ENCODE measurements around the gene CCDC34.

CCDC34 gene

DNA sequence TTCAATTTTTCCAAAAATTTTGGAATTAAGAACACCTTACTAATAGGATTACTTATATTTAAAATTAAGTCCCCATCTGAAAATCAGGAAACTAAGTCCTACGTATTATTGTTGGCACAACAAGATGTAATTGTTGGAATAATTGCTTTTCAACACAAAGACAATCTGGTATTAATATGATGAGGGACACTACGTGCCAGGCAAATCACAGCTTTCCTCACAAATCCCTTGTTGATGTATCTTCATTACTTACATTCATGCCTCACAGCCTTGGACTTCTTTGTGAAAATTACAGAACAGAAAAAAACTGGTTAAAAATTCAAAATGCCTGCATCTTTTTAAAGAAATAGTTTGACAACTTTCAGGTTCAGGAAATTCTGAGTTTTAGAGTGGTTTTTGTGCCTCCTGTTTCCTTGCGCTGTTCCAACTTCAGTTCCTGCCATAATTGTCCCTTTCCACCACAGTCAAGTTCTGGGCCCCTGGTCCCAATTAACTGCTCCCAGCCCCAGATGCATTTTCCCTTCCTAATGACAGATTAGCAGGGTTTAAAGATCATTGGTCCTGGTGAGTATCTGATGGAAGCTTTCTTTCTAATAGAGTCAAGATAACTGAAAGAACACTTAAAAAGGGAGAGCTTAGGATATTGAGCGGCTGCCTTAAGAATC lies 23.3 kb upstream of the CCDC34 start:
- no peaks in the 10 kb centered on the region for H3K4me1 ChIP-seq (ENCODE audit: insufficient read depth, low read length)
- H3K4me3 ChIP-seq (ENCODE audit: low read depth in 1 of 2, low read length in 2 of 2): no peak overlapping the region
- H2AFZ ChIP-seq (ENCODE audit: low read depth, low read length): no peak overlapping the region
- ATAC-seq (ENCODE audit: insufficient read depth, low read depth) (no peak), DNase-seq (no peak)
- H3K36me3 ChIP-seq (ENCODE audit: insufficient read depth, low read length): no peaks in the 10 kb centered on the region
- H3K79me2 ChIP-seq (ENCODE audit: insufficient read depth, low read length): no peaks in the 10 kb centered on the region
- TF ChIP-seq EZH2 (IDR thresholded peaks at IDR 0.05; ENCODE audit: borderline replicate concordance, low read depth, low read length, severe bottlenecking): no peak
- TF ChIP-seq, protein P1, sequence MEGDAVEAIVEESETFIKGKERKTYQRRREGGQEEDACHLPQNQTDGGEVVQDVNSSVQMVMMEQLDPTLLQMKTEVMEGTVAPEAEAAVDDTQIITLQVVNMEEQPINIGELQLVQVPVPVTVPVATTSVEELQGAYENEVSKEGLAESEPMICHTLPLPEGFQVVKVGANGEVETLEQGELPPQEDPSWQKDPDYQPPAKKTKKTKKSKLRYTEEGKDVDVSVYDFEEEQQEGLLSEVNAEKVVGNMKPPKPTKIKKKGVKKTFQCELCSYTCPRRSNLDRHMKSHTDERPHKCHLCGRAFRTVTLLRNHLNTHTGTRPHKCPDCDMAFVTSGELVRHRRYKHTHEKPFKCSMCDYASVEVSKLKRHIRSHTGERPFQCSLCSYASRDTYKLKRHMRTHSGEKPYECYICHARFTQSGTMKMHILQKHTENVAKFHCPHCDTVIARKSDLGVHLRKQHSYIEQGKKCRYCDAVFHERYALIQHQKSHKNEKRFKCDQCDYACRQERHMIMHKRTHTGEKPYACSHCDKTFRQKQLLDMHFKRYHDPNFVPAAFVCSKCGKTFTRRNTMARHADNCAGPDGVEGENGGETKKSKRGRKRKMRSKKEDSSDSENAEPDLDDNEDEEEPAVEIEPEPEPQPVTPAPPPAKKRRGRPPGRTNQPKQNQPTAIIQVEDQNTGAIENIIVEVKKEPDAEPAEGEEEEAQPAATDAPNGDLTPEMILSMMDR (IDR thresholded peaks at IDR 0.05; ENCODE audit: borderline replicate concordance, extremely low read depth, low read length, poor library complexity, severe bottlenecking): no peak
- no peak overlapping the region for H3K27ac ChIP-seq (ENCODE audit: low read length)
- no peak overlapping the region for H3K9ac ChIP-seq (ENCODE audit: low read depth, low read length)
- no peaks in the 10 kb centered on the region; the same call in 1 of the 2 replicates for H4K20me1 ChIP-seq (ENCODE audit: insufficient read depth, low read length)
- no peaks in the 10 kb centered on the region for H3K27me3 ChIP-seq (ENCODE audit: insufficient read depth, low read length, poor library complexity)
- H3K4me2 ChIP-seq (ENCODE audit: insufficient read depth, low read length): no peak overlapping the region
- no peaks in the 10 kb centered on the region for H3K9me3 ChIP-seq (ENCODE audit: insufficient read depth, low read length, severe bottlenecking)

DNA sequence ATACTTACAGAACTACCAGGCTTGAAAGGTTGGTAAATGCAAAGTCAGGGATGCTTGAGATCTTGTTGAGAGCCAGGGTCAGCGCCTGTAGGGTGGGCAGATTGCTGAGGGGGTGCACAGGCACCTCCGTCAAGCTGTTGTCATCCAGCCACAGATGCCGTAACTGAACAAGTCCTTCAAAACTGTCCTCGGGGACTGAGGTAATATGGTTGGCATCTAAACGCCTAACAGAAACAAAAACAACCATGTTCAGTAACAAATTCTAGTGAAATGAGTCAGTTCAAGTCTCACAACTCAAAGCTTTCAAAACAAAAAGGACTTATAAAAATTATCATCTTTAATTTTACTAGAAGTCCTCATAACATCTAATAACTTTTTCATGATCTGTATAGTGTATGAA lies 22.2 kb upstream of the CCDC34 start:
- TF ChIP-seq, protein P1 (IDR thresholded peaks at IDR 0.05; ENCODE audit: borderline replicate concordance, extremely low read depth, low read length, poor library complexity, severe bottlenecking): no peak
- no peak for TF ChIP-seq EZH2 (IDR thresholded peaks at IDR 0.05; ENCODE audit: borderline replicate concordance, low read depth, low read length, severe bottlenecking)
- Histone ChIP-seq H3K4me2 (ENCODE audit: insufficient read depth, low read length) (no peak overlapping the region), H3K79me2 (ENCODE audit: insufficient read depth, low read length) (no peaks in the 10 kb centered on the region), H3K9me3 (ENCODE audit: insufficient read depth, low read length, severe bottlenecking) (no peaks in the 10 kb centered on the region), H3K27me3 (ENCODE audit: insufficient read depth, low read length, poor library complexity) (no peaks in the 10 kb centered on the region), H2AFZ (ENCODE audit: low read depth, low read length) (no peak overlapping the region), H3K4me1 (ENCODE audit: insufficient read depth, low read length) (no peaks in the 10 kb centered on the region), H4K20me1 (ENCODE audit: insufficient read depth, low read length) (no peaks in the 10 kb centered on the region; the same call in 1 of the 2 replicates), H3K27ac (ENCODE audit: low read length) (no peak overlapping the region), H3K4me3 (ENCODE audit: low read depth in 1 of 2, low read length in 2 of 2) (no peak overlapping the region), H3K9ac (ENCODE audit: low read depth, low read length) (no peak overlapping the region), H3K36me3 (ENCODE audit: insufficient read depth, low read length) (no peaks in the 10 kb centered on the region)
- DNase-seq (no peak), ATAC-seq (ENCODE audit: insufficient read depth, low read depth) (no peak)

DNA sequence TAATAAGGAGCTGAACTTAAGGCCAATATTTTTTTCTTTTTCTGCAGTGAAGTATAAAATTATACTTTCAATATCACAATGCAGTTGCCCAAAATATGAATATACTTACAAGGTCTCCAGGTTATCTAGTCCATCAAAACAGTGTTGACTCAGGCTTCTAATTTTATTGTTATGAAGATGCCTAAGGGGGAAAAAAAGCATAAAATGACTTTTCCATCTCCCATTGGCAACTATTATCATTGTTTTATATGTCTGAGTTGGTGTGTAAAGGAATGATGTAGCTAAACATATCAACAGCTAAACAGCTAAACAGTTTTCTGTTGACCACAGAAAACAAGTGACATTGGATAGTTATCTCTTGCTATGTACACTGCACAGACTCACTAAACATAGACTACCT lies 21.2 kb upstream of the CCDC34 start:
- Histone ChIP-seq H3K27me3 (ENCODE audit: insufficient read depth, low read length, poor library complexity) (no peaks in the 10 kb centered on the region), H3K4me3 (ENCODE audit: low read depth in 1 of 2, low read length in 2 of 2) (no peak overlapping the region), H3K9ac (ENCODE audit: low read depth, low read length) (no peak overlapping the region), H4K20me1 (ENCODE audit: insufficient read depth, low read length) (no peaks in the 10 kb centered on the region; the same call in 1 of the 2 replicates), H3K36me3 (ENCODE audit: insufficient read depth, low read length) (no peaks in the 10 kb centered on the region), H3K27ac (ENCODE audit: low read length) (no peak overlapping the region), H3K79me2 (ENCODE audit: insufficient read depth, low read length) (no peaks in the 10 kb centered on the region), H2AFZ (ENCODE audit: low read depth, low read length) (no peak overlapping the region), H3K4me1 (ENCODE audit: insufficient read depth, low read length) (no peaks in the 10 kb centered on the region), H3K4me2 (ENCODE audit: insufficient read depth, low read length) (no peak overlapping the region), H3K9me3 (ENCODE audit: insufficient read depth, low read length, severe bottlenecking) (no peaks in the 10 kb centered on the region)
- no peak for ATAC-seq (ENCODE audit: insufficient read depth, low read depth)
- TF ChIP-seq EZH2 (IDR thresholded peaks at IDR 0.05; ENCODE audit: borderline replicate concordance, low read depth, low read length, severe bottlenecking): no peak
- TF ChIP-seq, protein P1 (IDR thresholded peaks at IDR 0.05; ENCODE audit: borderline replicate concordance, extremely low read depth, low read length, poor library complexity, severe bottlenecking): no peak
- no peak for DNase-seq

All from DND-41 (cell line).